Smooth muscle cell (in vitro differentiated cells): ENCODE measurements around the gene PRM3. TPM values are rescaled to one million over a fixed set of nuclear protein-coding genes. Genes with fewer than 3 reads are reported as not detected.

Source experiments
- DNase-seq: peaks from one replicate; lab custom pipeline; 2025; ENCODE audit not compliant: unreplicated experiment; lab: John Stamatoyannopoulos, UW
- H2AFZ ChIP-seq: fragments of 200-600 bp; sonication (generic); 2 replicates; pipeline ENCODE4 v1.6.0; 2016; ENCODE audit warnings: antibody characterized with exemption, low read depth, mild to moderate bottlenecking
- H3F3A ChIP-seq: fragments of 200-600 bp; sonication (generic); 2 replicates; pipeline ENCODE4 v1.6.0; 2017; ENCODE audit warnings: antibody characterized with exemption, low read depth
- H3K27ac ChIP-seq: fragments of 200-600 bp; sonication (generic); 2 replicates; pipeline ENCODE4 v1.5.1; 2016; ENCODE audit warnings: low read depth, mild to moderate bottlenecking
- H3K27me3 ChIP-seq: fragments of 200-600 bp; sonication (generic); 2 replicates; pipeline ENCODE4 v1.6.1; 2016; ENCODE audit warnings: low read depth, mild to moderate bottlenecking
- H3K36me3 ChIP-seq: fragments of 200-600 bp; sonication (generic); 2 replicates; pipeline ENCODE4 v1.5.1; 2016; ENCODE audit warnings: low read depth
- H3K4me1 ChIP-seq: fragments of 200-600 bp; sonication (generic); 2 replicates; pipeline ENCODE4 v1.5.1; 2016; ENCODE audit warnings: low read depth
- H3K4me2 ChIP-seq: fragments of 200-600 bp; sonication (generic); 2 replicates; pipeline ENCODE4 v1.6.0; 2016; ENCODE audit warnings: mild to moderate bottlenecking
- H3K4me3 ChIP-seq: fragments of 200-600 bp; sonication (generic); 2 replicates; pipeline ENCODE4 v1.5.1; 2016; ENCODE audit warnings: mild to moderate bottlenecking
- H3K79me2 ChIP-seq: fragments of 200-600 bp; sonication (generic); 2 replicates; pipeline ENCODE4 v1.6.0; 2016; ENCODE audit warnings: low read depth, mild to moderate bottlenecking
- H3K9ac ChIP-seq: fragments of 200-600 bp; sonication (generic); 2 replicates; pipeline ENCODE4 v1.6.0; 2016; ENCODE audit warnings: low read depth
- H3K9me3 ChIP-seq: fragments of 200-600 bp; sonication (generic); replicated peaks from 2 replicates; pipeline ENCODE4 v1.5.1; 2016; ENCODE audit warnings: low read depth
- H4K20me1 ChIP-seq: fragments of 200-600 bp; sonication (generic); 2 replicates; pipeline ENCODE4 v1.6.0; 2016; ENCODE audit warnings: low read depth
- CTCF ChIP-seq: fragments of 200-600 bp; sonication (generic); IDR thresholded peaks from 2 replicates; pipeline ENCODE4 v1.5.1; 2017; ENCODE audit warnings: borderline replicate concordance, mild to moderate bottlenecking, antibody characterized with exemption; ENCODE audit not compliant: insufficient read depth, poor library complexity, severe bottlenecking
- WGBS: methylation state at CpG from one replicate; pipeline ENCODE4 v1.1.7; 2016; ENCODE audit warnings: low lambda C conversion rate; 5-methylcytosine and 5-hydroxymethylcytosine counted together
- polyA plus RNA-seq: library from polyadenylated mRNA; unstranded; fragments of >200 nt; fragmentation: Nextera tagmentation; extraction: Ambion mirVana; gene quantifications from 2 replicates; pipeline ENCODE4 v1.2.1, GENCODE V29; 2016
- total RNA-seq: library from RNA; depleted of rRNA; stranded (reverse); fragments of >200 nt; gene quantifications from 2 replicates; pipeline ENCODE4 v1.2.3, GENCODE V29; 2014

The PRM3 gene
- total and polyA plus RNA-seq, 2 experiments from 2014 or later, result not detected

- H3K9me3 ChIP-seq, result no peaks in the 10 kb centered on the region
- no peak for TF ChIP-seq CTCF
- no peaks in the 10 kb centered on the region for H3K79me2 ChIP-seq
- no peaks in the 10 kb centered on the region for H4K20me1 ChIP-seq
- no peak overlapping the region for H3K9ac ChIP-seq
- H3K27me3 ChIP-seq, result no peaks in the 10 kb centered on the region
- DNase-seq, result no peak
- no peaks in the 10 kb centered on the region for H3K36me3 ChIP-seq
- H3K4me3 ChIP-seq, result no peak overlapping the region
- H3K27ac ChIP-seq, result no peak overlapping the region
- H3K4me2 ChIP-seq, result no peak overlapping the region
- 95% methylated on average over 2 of the region's 2 CpGs for WGBS
- no peak overlapping the region for H2AFZ ChIP-seq
- H3F3A ChIP-seq, result no peaks in the 10 kb centered on the region
- no peaks in the 10 kb centered on the region for H3K4me1 ChIP-seq
Measured at GRCh38 chr16:11270602-11271162, 2.7 kb downstream of the PRM3 start.

GRCh38 chr16:11268921-11269375 is 4.5 kb downstream of the PRM3 start, which contains the start of gene TNP2:
Gene TNP2, minus strand, starts transcription at chr16:11269325. Its CDS starts 63 bp downstream, at chr16:11269262.
- no peak within 1 kb of the TSS for H3K4me3 ChIP-seq
- no peak within 1 kb of the TSS for H3K4me2 ChIP-seq
- no peaks in the 10 kb centered on the region for H3K4me1 ChIP-seq
- H3F3A ChIP-seq, result no peaks in the 10 kb centered on the region
- H3K27me3 ChIP-seq, result no peaks in the 10 kb centered on the region
- no peaks in the 10 kb centered on the region for H4K20me1 ChIP-seq
- WGBS, result 97% methylated on average over 11 of the region's 11 CpGs
- H3K9me3 ChIP-seq, result no peaks in the 10 kb centered on the region
- H3K36me3 ChIP-seq, result no peaks in the 10 kb centered on the region
- no peak for DNase-seq
- H3K79me2 ChIP-seq, result no peaks in the 10 kb centered on the region
- H3K27ac ChIP-seq, result no peak within 1 kb of the TSS
- no peak within 1 kb of the TSS for H2AFZ ChIP-seq
- no peak within 1 kb of the TSS for H3K9ac ChIP-seq
- no peak for TF ChIP-seq CTCF

- 91% methylated on average over 7 of the region's 7 CpGs for WGBS
- TF ChIP-seq CTCF, result no peak
- no peaks in the 10 kb centered on the region for H3K4me1 ChIP-seq
- H3K4me3 ChIP-seq, result no peak overlapping the region
- H3K36me3 ChIP-seq, result no peaks in the 10 kb centered on the region
- H3F3A ChIP-seq, result no peaks in the 10 kb centered on the region
- H3K9me3 ChIP-seq, result no peaks in the 10 kb centered on the region
- DNase-seq, result no peak
- H3K79me2 ChIP-seq, result no peaks in the 10 kb centered on the region
- no peaks in the 10 kb centered on the region for H4K20me1 ChIP-seq
- H3K27ac ChIP-seq, result no peak overlapping the region
- no peak overlapping the region for H2AFZ ChIP-seq
- no peak overlapping the region for H3K4me2 ChIP-seq
- H3K27me3 ChIP-seq, result no peaks in the 10 kb centered on the region
- H3K9ac ChIP-seq, result no peak overlapping the region
Measured at GRCh38 chr16:11265124-11265523, 8.3 kb downstream of the PRM3 start.

GRCh38 chr16:11264155-11264832 is 9.1 kb downstream of the PRM3 start:
- no peaks in the 10 kb centered on the region for H3K79me2 ChIP-seq
- no peaks in the 10 kb centered on the region for H3K4me1 ChIP-seq
- WGBS, result 81% methylated on average over 9 of the region's 9 CpGs
- TF ChIP-seq CTCF, result no peak
- H3K36me3 ChIP-seq, result no peaks in the 10 kb centered on the region
- no peak overlapping the region for H3K9ac ChIP-seq
- H3K4me3 ChIP-seq, result no peak overlapping the region
- H3K27me3 ChIP-seq, result no peaks in the 10 kb centered on the region
- no peaks in the 10 kb centered on the region for H4K20me1 ChIP-seq
- no peaks in the 10 kb centered on the region for H3F3A ChIP-seq
- no peak for DNase-seq
- H3K9me3 ChIP-seq, result no peaks in the 10 kb centered on the region
- H3K4me2 ChIP-seq, result no peak overlapping the region
- H2AFZ ChIP-seq, result no peak overlapping the region
- H3K27ac ChIP-seq, result no peak overlapping the region
